IPS-18a (cell line): Measurements from ENCODE around the gene C13orf46.

ENCODE experiments used
- H3K27ac ChIP-seq: one replicate; pipeline ENCODE4 v1.5.1; 2013; ENCODE audit warnings: low read length
- H3K27me3 ChIP-seq: one replicate; pipeline ENCODE4 v1.6.1; 2013; ENCODE audit warnings: mild to moderate bottlenecking, low read length; ENCODE audit not compliant: control insufficient read depth, insufficient read depth
- H3K36me3 ChIP-seq: one replicate; pipeline ENCODE4 v1.6.1; 2013; ENCODE audit warnings: low read depth, low read length; ENCODE audit not compliant: control insufficient read depth
- H3K4me1 ChIP-seq: one replicate; pipeline ENCODE4 v1.6.1; 2013; ENCODE audit warnings: low read depth, low read length; ENCODE audit not compliant: control insufficient read depth
- H3K4me3 ChIP-seq: one replicate; pipeline ENCODE4 v1.5.1; 2013; ENCODE audit warnings: low read length
- H3K9ac ChIP-seq: one replicate; pipeline ENCODE4 v1.6.1; 2013; ENCODE audit warnings: mild to moderate bottlenecking, low read length, moderate library complexity
- H3K9me3 ChIP-seq: one replicate; pipeline ENCODE4 v1.6.1; 2013; ENCODE audit warnings: low read depth, low read length; ENCODE audit not compliant: control insufficient read depth

The C13orf46 gene

GRCh38 chr13:113946409-113947181 is 27.3 kb downstream of the C13orf46 start:
- H3K9ac ChIP-seq = no peak overlapping the region
- H3K4me1 ChIP-seq = no peaks in the 10 kb centered on the region
- H3K4me3 ChIP-seq = no peak overlapping the region
- no peak overlapping the region for H3K27ac ChIP-seq
- H3K9me3 ChIP-seq = no peaks in the 10 kb centered on the region
- H3K27me3 ChIP-seq = no peaks in the 10 kb centered on the region
- H3K36me3 ChIP-seq = no peaks in the 10 kb centered on the region

GRCh38 chr13:113945857-113946408 is 27.9 kb downstream of the C13orf46 start:
- H3K27me3 ChIP-seq = no peaks in the 10 kb centered on the region
- no peaks in the 10 kb centered on the region for H3K36me3 ChIP-seq
- H3K9me3 ChIP-seq = no peaks in the 10 kb centered on the region
- no peak overlapping the region for H3K9ac ChIP-seq
- H3K4me3 ChIP-seq = no peak overlapping the region
- H3K27ac ChIP-seq = no peak overlapping the region
- H3K4me1 ChIP-seq = no peaks in the 10 kb centered on the region

GRCh38 chr13:113943821-113944565 is 29.9 kb downstream of the C13orf46 start:
- no peak overlapping the region for H3K4me3 ChIP-seq
- H3K4me1 ChIP-seq = no peaks in the 10 kb centered on the region
- no peak overlapping the region for H3K9ac ChIP-seq
- no peaks in the 10 kb centered on the region for H3K9me3 ChIP-seq
- no peaks in the 10 kb centered on the region for H3K27me3 ChIP-seq
- H3K36me3 ChIP-seq = no peaks in the 10 kb centered on the region
- no peak overlapping the region for H3K27ac ChIP-seq

- no peak overlapping the region for H3K9ac ChIP-seq
- H3K27ac ChIP-seq = no peak overlapping the region
- no peaks in the 10 kb centered on the region for H3K9me3 ChIP-seq
- H3K36me3 ChIP-seq = no peaks in the 10 kb centered on the region
- H3K4me3 ChIP-seq = no peak overlapping the region
- no peaks in the 10 kb centered on the region for H3K27me3 ChIP-seq
- H3K4me1 ChIP-seq = no peaks in the 10 kb centered on the region
Measured at GRCh38 chr13:113942591-113943103, 31.2 kb downstream of the C13orf46 start.

- H3K27ac ChIP-seq = no peak overlapping the region
- H3K4me1 ChIP-seq = no peaks in the 10 kb centered on the region
- no peaks in the 10 kb centered on the region for H3K36me3 ChIP-seq
- H3K27me3 ChIP-seq = no peaks in the 10 kb centered on the region
- no peaks in the 10 kb centered on the region for H3K9me3 ChIP-seq
- no peak overlapping the region for H3K9ac ChIP-seq
- H3K4me3 ChIP-seq = no peak overlapping the region
Measured at GRCh38 chr13:113941571-113942191, 32.2 kb downstream of the C13orf46 start.

GRCh38 chr13:113939944-113940297 is 34.0 kb downstream of the C13orf46 start:
- H3K27ac ChIP-seq = no peak overlapping the region
- H3K9ac ChIP-seq = no peak overlapping the region
- H3K9me3 ChIP-seq = no peaks in the 10 kb centered on the region
- H3K27me3 ChIP-seq = no peaks in the 10 kb centered on the region
- peaks cover 4% of the 10 kb centered on the region for H3K4me1 ChIP-seq
- no peaks in the 10 kb centered on the region for H3K36me3 ChIP-seq
- no peak overlapping the region for H3K4me3 ChIP-seq

- H3K9me3 ChIP-seq = no peaks in the 10 kb centered on the region
- H3K4me1 ChIP-seq = peaks cover 8% of the 10 kb centered on the region
- no peaks in the 10 kb centered on the region for H3K27me3 ChIP-seq
- H3K4me3 ChIP-seq = no peak overlapping the region
- H3K36me3 ChIP-seq = no peaks in the 10 kb centered on the region
- H3K27ac ChIP-seq = no peak overlapping the region
- H3K9ac ChIP-seq = no peak overlapping the region
Measured at GRCh38 chr13:113939129-113939943, 34.5 kb downstream of the C13orf46 start.

GRCh38 chr13:113938716-113939115 is 35.2 kb downstream of the C13orf46 start:
- H3K36me3 ChIP-seq = no peaks in the 10 kb centered on the region
- no peaks in the 10 kb centered on the region for H3K27me3 ChIP-seq
- H3K4me1 ChIP-seq = peaks cover 8% of the 10 kb centered on the region
- H3K9ac ChIP-seq = no peak overlapping the region
- no peak overlapping the region for H3K4me3 ChIP-seq
- H3K27ac ChIP-seq = no peak overlapping the region
- no peaks in the 10 kb centered on the region for H3K9me3 ChIP-seq

- no peaks in the 10 kb centered on the region for H3K27me3 ChIP-seq
- H3K9ac ChIP-seq = no peak overlapping the region
- no peaks in the 10 kb centered on the region for H3K9me3 ChIP-seq
- no peak overlapping the region for H3K27ac ChIP-seq
- H3K4me1 ChIP-seq = peaks cover 8% of the 10 kb centered on the region
- H3K36me3 ChIP-seq = no peaks in the 10 kb centered on the region
- no peak overlapping the region for H3K4me3 ChIP-seq
Measured at GRCh38 chr13:113938246-113938645, 35.6 kb downstream of the C13orf46 start.

- Histone ChIP-seq H3K4me1 (peaks cover 8% of the 10 kb centered on the region), H3K4me3 (no peak overlapping the region), H3K9ac (no peak overlapping the region), H3K27ac (no peak overlapping the region), H3K9me3 (no peaks in the 10 kb centered on the region), H3K27me3 (no peaks in the 10 kb centered on the region), H3K36me3 (no peaks in the 10 kb centered on the region)
Measured at GRCh38 chr13:113937527-113938180, 36.2 kb downstream of the C13orf46 start.
